Measurements from ENCODE around the gene MACROD1. TPM values are rescaled to one million over a fixed set of nuclear protein-coding genes. Genes with fewer than 3 reads are reported as not detected.

The MACROD1 gene
- total RNA-seq, 3 donors from 2014 or later (not counting 1 experiment from before 2014, with no cell fraction given), result 0.73 to 3.3 (median 1.8) TPM

GRCh38 chr11:64065712-64066111 lies 100.2 kb downstream of the MACROD1 start:
- Mint-ChIP-seq H3K36me3 (no peaks in the 10 kb centered on the region), H3K27ac (no peak overlapping the region), H3K9me3 (no peaks in the 10 kb centered on the region), H3K4me3 (no peak overlapping the region), H3K4me1 (peaks cover 6 to 7% of the 10 kb centered on the region in 2 donors), H3K27me3 (ENCODE audit: low read depth in 2 of 2) (peaks cover 6 to 16% of the 10 kb centered on the region in 2 donors)
- Histone ChIP-seq H3K27me3 (ENCODE audit: control insufficient read depth, insufficient read depth, low read length) (peaks cover 11% of the 10 kb centered on the region), H3K9me3 (ENCODE audit: control insufficient read depth, insufficient read depth, low read length) (no peaks in the 10 kb centered on the region), H3K4me3 (ENCODE audit: low read length) (no peak overlapping the region), H3K27ac (ENCODE audit: low read length) (no peak overlapping the region), H3K4me1 (ENCODE audit: control insufficient read depth, insufficient read depth, low read length) (peaks cover 7% of the 10 kb centered on the region), H3K36me3 (ENCODE audit: control insufficient read depth, insufficient read depth, low read length) (no peaks in the 10 kb centered on the region)
- DNase-seq (no peak), ATAC-seq (no peak)
- WGBS (ENCODE audit: insufficient coverage), result 97% methylated on average over 6 of the region's 10 CpGs
- intact Hi-C loops (cut with micrococcal nuclease), result no loop called here
- no peak for TF ChIP-seq CTCF (IDR thresholded peaks at IDR 0.05)

- no peak overlapping the region for H3K27ac ChIP-seq (ENCODE audit: low read length)
- H3K9me3 ChIP-seq (ENCODE audit: control insufficient read depth, insufficient read depth, low read length), result no peaks in the 10 kb centered on the region
- Mint-ChIP-seq H3K27me3 (ENCODE audit: low read depth in 2 of 2) (peaks cover 6 to 16% of the 10 kb centered on the region in 2 donors), H3K4me3 (no peak overlapping the region), H3K9me3 (no peaks in the 10 kb centered on the region), H3K4me1 (peaks cover 6 to 7% of the 10 kb centered on the region in 2 donors), H3K27ac (no peak overlapping the region), H3K36me3 (no peaks in the 10 kb centered on the region)
- peaks cover 14% of the 10 kb centered on the region for H3K27me3 ChIP-seq (ENCODE audit: control insufficient read depth, insufficient read depth, low read length)
- WGBS (ENCODE audit: insufficient coverage), result 94% methylated on average over 11 of the region's 11 CpGs
- TF ChIP-seq CTCF (IDR thresholded peaks at IDR 0.05), result no peak
- intact Hi-C loops (cut with micrococcal nuclease), result no loop called here
- H3K36me3 ChIP-seq (ENCODE audit: control insufficient read depth, insufficient read depth, low read length), result no peaks in the 10 kb centered on the region
- no peak overlapping the region for H3K4me3 ChIP-seq (ENCODE audit: low read length)
- no peak for DNase-seq
- H3K4me1 ChIP-seq (ENCODE audit: control insufficient read depth, insufficient read depth, low read length), result peaks cover 12% of the 10 kb centered on the region
- no peak for ATAC-seq
Observed at GRCh38 chr11:64065141-64065465, 100.8 kb downstream of the MACROD1 start.

GRCh38 chr11:64064374-64065140 lies 101.4 kb downstream of the MACROD1 start:
- Histone ChIP-seq H3K27ac (ENCODE audit: low read length) (no peak overlapping the region), H3K4me3 (ENCODE audit: low read length) (no peak overlapping the region), H3K4me1 (ENCODE audit: control insufficient read depth, insufficient read depth, low read length) (peaks cover 12% of the 10 kb centered on the region), H3K36me3 (ENCODE audit: control insufficient read depth, insufficient read depth, low read length) (no peaks in the 10 kb centered on the region), H3K27me3 (ENCODE audit: control insufficient read depth, insufficient read depth, low read length) (peaks cover 15% of the 10 kb centered on the region), H3K9me3 (ENCODE audit: control insufficient read depth, insufficient read depth, low read length) (no peaks in the 10 kb centered on the region)
- Mint-ChIP-seq H3K4me1 (peaks cover 6 to 7% of the 10 kb centered on the region in 2 donors), H3K36me3 (no peaks in the 10 kb centered on the region), H3K9me3 (no peaks in the 10 kb centered on the region), H3K27ac (no peak overlapping the region), H3K4me3 (no peak overlapping the region), H3K27me3 (ENCODE audit: low read depth in 2 of 2) (peaks cover 6 to 16% of the 10 kb centered on the region in 2 donors)
- 96% methylated on average over 17 of the region's 17 CpGs for WGBS (ENCODE audit: insufficient coverage)
- TF ChIP-seq CTCF (IDR thresholded peaks at IDR 0.05), result no peak
- intact Hi-C loops (cut with micrococcal nuclease), result no loop called here
- no peak for DNase-seq
- ATAC-seq, result no peak

- Mint-ChIP-seq H3K4me3 (no peak overlapping the region), H3K36me3 (no peaks in the 10 kb centered on the region), H3K9me3 (no peaks in the 10 kb centered on the region), H3K4me1 (peaks cover 6 to 7% of the 10 kb centered on the region in 2 donors), H3K27ac (no peak overlapping the region), H3K27me3 (ENCODE audit: low read depth in 2 of 2) (peaks cover 6 to 20% of the 10 kb centered on the region in 2 donors)
- Histone ChIP-seq H3K27me3 (ENCODE audit: control insufficient read depth, insufficient read depth, low read length) (peaks cover 15% of the 10 kb centered on the region), H3K27ac (ENCODE audit: low read length) (no peak overlapping the region), H3K9me3 (ENCODE audit: control insufficient read depth, insufficient read depth, low read length) (no peaks in the 10 kb centered on the region), H3K4me1 (ENCODE audit: control insufficient read depth, insufficient read depth, low read length) (peaks cover 12% of the 10 kb centered on the region), H3K36me3 (ENCODE audit: control insufficient read depth, insufficient read depth, low read length) (no peaks in the 10 kb centered on the region), H3K4me3 (ENCODE audit: low read length) (no peak overlapping the region)
- no peak for TF ChIP-seq CTCF (IDR thresholded peaks at IDR 0.05)
- WGBS (ENCODE audit: insufficient coverage), result 94% methylated on average over 12 of the region's 13 CpGs
- ATAC-seq (no peak), DNase-seq (no peak)
- intact Hi-C loops (cut with micrococcal nuclease), result no loop called here
Observed at GRCh38 chr11:64063777-64064176, 102.1 kb downstream of the MACROD1 start.
